K562 (cell line): ENCODE results near the gene CCDC127.
"Not testable (repeated sequence)": the region's sequence is repeated elsewhere in the genome, so short reads cannot be mapped to it uniquely, and the experiment has no call there.

ENCODE experiments used
- EZH2 ChIP-seq: IDR thresholded peaks from 2 replicates; pipeline ENCODE4 v1.6.1; 2012; ENCODE audit warnings: low read depth, mild to moderate bottlenecking, inconsistent platforms, low read length, borderline replicate concordance
- RBM39 ChIP-seq: fragments of 200-400 bp; formaldehyde crosslinking; optimal IDR thresholded peaks from 2 replicates; pipeline ENCODE3; 2018; ENCODE audit warnings: low read depth, low read length
- ZNF24 ChIP-seq: fragments of 450-650 bp; IDR thresholded peaks from 2 replicates; pipeline ENCODE4 v1.6.1; 2016

DNA sequence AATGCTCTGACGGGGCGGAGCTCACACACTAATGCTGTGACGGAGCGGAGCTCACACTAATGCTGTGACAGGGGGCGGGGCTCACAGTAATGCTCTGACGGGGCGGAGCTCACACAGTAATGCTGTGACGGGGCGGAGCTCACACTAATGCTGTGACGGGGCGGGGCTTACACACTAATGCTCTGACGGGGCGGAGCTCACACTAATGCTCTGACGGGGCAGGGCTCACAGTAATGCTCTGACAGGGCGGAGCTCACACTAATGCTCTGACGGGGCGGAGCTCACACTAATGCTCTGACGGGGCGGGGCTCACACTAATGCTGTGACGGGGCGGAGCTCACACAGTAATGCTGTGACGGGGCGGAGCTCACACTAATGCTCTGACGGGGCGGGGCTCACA is 53.2 kb downstream of the CCDC127 start:
- not testable (repeated sequence) for TF ChIP-seq ZNF24, EZH2, RBM39
